Dedifferentiated amniotic fluid mesenchymal stem cell (primary cell): Measurements from ENCODE around the gene UBE2J2.

Source experiments
- DNase-seq: peaks from one replicate; pipeline ENCODE4 v3.0.0-alpha.2; 2016; ENCODE audit errors: extremely low spot score

Gene UBE2J2

DNA sequence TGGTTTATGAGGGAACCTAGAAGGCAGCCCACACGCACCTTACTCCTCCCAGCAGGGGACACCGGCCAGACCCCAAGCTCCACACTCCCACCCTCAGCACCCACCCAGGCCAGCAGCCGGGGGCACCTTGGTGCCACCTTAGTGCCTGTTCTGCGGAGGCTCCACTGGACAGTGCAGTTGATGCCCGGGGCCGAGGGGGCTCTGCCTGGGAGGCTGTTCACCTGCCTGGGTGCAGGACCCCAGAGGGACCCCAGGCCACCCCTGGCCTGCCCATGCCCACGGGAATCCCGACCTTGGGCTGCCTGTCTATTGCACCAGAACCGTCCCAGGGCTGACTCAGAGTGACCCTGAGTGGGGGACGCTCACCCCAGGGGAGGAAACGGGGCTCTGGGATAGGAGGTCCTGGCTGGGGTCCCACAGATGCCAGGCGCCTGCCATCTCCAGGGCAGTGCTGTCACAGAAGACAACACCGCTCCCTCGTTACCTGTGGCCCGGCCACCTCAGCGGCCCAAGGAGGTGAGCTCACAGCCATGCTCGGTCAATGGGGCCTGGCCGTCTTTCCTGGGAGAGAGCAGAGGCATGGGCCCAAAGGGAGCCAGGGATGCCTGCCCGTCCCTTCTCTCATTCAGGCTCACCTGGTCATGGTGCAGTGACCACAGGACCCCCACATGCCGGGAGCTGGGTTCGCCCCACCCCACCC is 7.3 kb upstream of the UBE2J2 start:
- no peak for DNase-seq

DNA sequence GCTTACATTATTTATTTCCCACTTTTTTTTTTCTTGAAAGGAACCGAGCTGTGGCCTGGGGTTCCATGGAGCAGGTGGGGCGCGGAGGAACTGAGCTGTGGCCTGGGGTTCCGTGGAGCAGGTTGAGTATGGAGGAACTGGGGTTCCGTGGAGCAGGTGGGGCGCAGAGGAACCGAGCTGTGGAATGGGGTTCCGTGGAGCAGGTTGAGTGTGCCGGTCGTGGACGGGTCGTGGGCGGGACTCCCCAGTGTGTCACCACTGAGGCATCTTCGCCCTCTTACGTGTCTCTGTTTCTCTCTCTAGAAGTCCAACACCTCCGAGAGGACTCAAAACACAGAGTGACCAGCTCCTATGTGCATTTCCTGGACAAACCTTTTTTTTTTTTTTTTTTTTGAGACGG is 5.4 kb upstream of the UBE2J2 start:
- no peak for DNase-seq

DNA sequence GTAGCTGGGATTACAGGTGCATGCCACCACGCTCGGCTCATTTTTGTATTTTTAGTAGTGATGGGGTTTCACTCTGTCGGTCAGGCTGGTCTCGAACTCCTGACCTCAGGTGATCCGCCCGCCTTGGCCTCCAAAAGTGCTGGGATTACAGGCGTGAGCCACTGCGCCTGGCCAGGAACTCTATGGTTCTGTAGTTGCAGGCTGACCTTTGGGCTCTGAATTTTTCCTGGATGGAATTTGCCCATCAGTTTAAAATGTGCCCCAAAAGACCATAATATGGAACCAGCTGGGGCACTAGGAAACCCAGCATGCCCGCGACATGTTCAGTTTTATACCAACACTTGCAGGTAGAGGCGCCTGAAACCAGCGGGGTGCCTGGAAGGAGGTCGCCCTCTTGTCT is 5.0 kb upstream of the UBE2J2 start:
- DNase-seq, result no peak

DNA sequence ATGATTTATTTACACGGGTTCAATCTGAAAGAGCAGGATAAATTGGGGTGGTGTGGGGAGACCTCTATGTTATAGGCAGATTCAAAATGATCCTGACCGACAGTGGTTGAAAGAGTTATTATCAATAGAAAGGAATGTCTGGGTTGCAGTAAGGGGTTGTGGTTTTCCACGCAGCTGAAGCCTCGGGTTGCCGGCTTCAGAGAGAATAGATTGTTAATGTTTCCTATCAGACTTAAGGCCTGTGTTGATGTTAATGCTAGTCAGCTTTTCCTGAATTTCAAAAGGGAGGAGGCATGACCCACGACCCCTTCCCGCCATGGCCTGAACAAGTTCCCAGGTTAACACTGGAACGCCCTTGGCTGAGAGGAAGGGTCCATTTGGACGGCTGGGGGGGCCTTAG is 2.2 kb upstream of the UBE2J2 start:
- no peak for DNase-seq

DNA sequence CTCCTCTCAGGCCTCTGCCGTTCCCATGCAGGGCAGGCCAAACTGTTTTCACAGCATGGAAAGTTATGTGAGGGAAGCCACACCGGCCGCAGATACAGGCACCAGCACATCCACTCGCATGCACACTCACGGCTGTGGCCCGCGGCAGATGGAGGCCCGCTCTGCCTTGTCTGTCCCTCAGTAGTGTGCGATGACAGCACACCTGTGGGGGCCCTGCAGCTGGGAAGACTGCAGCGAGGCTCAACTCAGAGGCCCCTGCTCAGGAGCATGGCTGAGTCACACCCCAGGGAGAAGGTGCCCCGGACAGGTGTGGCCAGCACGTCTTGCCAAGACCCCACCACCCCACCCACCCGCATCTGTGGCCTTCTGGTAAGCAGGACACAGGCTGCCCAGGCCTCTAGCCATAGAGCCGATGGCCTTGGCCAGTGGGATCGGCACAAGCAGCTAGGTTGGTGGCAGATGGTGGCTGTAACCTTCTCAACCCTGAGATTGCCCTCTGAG is 1.3 kb upstream of the UBE2J2 start:
- no peak for DNase-seq

DNA sequence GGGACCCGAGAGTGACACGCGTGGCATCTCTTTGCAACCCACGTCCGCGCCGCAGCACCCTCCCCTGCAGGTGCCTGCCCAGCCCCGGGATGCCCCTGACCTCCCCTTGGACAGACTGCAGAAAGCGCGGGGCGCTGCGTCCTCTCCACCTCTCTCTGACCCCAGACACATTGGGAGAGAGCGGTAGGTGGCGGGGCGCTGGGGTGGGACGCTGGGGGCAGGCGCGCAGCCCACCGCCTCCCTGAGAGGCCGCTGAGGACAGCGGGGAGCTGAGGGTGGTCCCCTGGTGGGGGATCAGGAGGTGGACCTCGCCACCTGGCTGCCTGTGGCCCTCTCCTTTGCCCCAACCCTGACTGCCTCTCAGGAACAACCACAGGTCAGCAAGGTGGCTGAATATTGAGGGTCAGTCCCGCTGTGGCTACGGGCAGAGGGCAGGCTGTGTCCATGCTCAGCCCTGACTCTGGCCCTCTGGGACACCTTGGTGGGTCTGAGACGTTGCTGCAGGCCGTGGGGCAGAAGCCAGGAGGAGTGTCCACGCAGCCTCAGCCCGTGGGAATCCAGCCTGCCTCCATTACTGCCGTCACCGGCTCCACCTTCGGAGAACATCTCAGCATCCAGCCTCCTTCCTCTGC is 761 bp upstream of the UBE2J2 start:
- no peak for DNase-seq

DNA sequence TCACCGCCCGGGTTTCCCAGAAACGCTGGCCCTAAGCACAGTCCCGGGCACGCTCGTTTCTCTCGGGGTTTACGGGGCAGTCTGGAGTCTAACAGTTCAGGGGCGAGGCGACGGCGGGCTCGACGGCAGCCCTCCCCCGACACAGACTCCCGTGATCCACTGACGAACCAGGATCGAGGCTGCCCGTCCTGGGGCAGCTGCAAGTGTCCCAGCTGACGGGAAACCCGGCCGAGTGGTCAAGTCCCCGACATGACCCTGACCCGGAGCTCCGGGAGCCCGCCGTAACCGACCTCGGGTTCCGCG is 494 bp downstream of the UBE2J2 start:
- DNase-seq, result no peak

DNA sequence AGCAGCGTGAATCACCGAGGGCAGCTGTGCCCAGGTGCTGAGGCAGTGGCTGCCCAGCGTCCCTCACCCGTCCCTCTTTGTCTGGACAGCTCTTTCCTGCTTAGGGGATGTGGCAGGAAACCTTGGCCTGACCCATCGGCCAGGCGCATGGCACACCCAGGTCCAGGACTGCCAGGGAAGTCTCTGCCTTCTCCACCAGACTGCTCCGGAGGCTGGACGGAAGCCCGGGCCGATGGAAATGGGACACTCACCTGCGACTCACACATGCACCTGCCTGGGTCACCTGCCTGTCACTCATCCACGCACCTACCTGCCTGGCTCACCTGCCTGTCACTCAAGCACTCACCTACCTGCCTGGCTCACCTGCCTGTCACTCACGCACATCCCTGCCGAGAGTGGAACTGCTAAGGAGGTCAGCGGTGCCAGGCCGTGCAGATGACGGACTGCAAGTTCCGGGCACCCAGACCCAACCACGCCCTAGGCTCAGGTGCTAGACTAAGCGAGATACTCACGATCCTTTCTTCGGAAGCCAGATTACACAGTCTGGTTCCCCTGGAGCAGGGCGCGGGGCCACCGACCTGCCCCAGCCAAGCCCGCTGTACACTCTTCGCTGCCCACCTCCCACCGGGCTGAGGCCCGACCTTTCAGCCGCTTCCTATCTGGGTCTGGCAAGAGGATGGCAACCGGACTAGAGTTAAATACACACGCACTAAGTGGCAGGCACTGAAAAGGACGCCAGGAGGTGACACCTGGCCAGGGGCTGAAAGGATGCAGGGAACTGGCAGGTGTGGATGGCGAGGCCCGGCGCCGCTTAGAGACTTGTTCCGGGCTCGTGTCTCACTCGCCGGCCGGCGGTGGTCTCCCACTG is 1.1 kb downstream of the UBE2J2 start:
- DNase-seq, result no peak

DNA sequence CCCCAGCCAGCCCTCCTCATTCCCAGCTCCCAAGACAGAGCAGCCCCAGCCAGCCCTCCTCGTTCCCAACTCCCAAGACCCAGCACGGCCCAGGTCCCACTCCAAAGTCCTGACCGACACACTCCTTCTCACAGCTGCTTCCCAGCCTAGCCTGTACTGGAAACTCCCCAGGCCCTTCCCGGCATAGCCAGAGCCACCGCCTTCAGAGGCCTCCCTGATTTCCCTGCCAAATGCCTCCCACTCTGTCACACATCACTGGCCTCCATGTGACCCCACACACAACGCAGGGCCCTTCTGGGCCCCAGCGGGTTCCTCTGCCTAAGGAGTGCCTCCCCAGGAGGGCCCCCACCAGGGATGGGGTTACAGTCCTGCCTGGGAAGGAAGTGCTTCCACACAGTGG is 2.8 kb downstream of the UBE2J2 start:
- no peak for DNase-seq

DNA sequence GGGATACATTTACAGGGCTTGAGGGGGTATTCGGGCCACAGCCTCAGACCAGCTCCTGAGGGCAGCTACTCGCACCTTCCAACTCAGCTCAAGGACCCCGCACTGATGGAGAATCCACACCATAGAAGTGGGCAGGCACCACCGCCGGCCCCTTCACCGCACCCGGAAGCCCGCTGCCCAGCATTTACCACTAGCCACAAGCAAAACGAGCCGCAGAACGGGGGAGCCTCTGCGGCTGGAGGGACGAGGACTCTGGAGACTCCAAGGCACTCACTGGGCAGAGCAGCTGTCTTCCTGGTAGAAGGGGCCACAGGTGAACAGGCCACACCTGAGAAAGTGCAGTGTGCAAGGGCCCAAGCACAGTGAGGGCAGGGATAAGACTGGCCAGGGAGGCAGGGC is 5.4 kb downstream of the UBE2J2 start:
- DNase-seq, result no peak

DNA sequence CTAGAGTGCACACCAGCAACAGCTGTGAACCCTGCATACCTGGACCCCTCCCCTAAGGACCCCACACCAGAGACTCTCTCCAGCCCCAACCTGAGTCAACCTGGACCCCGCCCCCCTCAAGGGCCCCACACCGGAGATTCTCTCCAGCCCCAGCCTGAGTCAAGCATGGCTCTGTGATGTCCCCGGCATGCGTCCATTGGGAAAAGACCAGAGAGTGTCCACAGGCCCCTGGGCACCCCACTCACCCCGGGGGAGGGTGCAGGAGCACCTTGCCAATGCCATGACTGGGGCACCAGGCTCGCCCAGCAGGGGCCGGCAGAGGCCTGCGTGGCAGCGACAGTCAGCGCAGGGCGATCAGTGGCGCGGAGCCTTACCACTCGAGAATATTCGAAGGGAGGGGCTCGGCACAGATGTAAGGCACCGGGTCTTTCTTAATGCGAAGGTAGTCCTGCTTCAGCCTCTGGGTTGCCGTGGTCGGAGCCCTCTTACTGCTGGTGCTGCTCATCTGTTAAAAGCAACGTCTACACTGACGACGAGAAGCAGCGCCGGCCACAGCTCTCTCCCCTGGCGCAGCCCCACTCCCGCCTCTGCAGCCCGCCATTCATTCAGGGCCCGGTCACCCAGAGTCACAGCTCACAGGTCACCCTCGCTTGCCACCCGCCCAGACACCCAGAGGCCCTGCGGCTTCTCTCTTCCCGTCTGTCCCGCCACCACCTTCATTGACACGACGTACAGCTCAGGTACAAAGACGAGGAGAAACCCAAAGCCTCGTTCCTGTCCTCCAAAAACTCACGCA is 6.0 kb downstream of the UBE2J2 start:
- DNase-seq, result no peak

DNA sequence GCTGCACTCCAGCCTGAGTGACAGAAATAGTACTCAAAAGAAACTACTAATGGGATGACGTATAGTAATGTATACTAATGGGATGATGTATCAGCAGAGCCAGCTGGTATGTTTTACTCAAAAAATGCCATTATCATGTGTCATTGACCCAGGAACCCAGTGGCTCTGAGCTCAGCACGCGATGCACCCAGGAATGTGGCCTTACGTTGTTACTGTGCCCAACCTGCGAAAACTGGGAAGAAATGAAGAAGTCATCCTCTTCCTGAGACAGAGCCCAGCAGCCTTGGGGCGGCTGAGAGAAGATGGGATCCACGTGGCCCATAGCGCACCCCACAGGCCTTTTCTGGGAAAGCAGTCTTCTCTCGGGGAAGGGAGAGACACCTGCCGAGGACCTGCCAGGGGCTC is 8.8 kb downstream of the UBE2J2 start:
- peak; percentile 96 for DNase-seq

DNA sequence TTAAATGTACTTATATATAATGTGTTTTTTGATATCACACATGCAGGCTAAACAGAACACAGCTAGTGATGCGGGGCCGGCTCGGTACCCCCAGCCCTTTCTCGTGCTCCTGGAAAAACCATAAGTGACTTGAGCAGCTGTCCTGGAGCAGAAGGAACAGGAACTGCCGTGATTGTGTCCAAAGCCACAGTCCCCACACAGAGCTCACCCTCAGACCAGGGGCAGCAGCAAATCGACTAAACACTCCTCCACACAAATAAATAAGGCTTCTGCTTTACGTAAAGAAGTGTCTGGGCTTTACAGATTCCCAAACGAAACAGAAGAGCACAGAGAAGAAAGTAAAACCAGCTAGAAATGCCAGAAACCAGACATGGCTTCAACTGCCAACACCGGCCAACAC is 9.6 kb downstream of the UBE2J2 start:
- no peak for DNase-seq

DNA sequence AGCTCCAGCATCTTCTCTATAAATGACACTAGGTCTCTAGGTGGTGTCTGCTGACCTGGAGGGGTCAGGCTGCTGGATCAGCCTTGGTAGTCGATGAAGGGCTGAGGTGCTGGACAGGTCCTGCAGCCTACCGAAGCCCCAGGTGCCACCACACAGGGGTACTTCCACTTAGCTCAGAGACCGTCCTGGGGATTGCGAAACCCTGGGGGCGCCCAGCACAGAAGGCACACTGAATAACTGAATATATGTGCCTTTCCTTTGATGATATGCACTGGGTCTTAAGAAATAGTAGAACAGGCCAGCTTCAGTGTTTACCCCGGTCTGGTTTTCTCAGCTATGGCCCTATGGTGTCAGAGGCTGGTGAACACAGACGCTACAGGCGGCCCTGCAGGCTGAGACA is 10.9 kb downstream of the UBE2J2 start:
- DNase-seq, result no peak

DNA sequence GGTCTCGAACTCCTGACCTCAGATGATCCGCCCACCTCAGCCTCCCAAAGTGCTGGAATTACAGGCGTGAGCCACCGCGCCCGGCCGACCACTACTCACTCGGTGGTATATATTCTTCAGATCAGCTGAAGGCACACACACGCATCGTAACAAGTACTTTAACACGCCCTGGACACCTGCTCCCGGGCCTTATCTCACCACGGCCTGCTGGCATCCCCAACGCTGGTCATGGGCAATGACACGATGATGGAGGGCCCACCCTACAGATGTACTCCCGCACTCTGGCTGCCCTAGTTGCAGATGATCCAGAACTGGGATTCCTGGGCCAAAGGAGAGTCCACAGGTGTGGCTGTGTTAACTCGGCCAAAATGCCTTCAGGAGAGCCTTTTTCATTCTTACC is 11.6 kb downstream of the UBE2J2 start:
- DNase-seq, result no peak

DNA sequence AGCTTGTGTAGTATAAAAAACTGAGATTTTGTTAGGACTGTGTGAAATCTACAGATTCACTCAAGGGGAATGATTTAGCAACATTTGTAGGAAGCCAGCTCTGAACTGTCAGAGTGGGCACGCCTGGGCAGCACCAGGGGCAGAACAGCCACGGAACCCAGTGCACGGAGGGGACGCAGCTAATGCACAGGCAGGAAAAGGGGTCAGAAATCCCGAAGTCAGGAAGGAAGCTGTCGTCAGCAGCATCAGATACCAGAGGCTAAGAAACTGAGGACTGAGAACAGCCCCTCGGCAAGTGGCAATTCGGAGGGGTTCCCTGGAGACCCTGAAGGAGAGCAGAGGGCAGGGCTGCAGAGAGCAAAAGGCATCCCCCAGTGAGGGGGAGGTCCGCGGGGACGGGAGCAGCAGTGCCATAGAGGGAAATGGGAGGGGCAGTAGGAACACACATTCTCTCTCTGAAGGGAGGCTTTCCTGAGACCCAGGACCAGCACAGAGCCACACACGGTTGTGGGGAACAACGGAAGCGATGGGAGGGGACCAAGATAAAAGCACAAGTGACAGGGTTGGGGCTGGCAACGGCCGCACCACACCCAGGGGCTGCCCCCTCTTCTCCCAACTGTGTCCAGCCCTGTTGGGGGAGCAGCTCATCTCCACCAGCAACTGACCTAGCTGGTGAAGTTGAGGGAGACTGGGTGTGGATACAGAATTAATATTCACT is 12.7 kb downstream of the UBE2J2 start:
- DNase-seq, result no peak

DNA sequence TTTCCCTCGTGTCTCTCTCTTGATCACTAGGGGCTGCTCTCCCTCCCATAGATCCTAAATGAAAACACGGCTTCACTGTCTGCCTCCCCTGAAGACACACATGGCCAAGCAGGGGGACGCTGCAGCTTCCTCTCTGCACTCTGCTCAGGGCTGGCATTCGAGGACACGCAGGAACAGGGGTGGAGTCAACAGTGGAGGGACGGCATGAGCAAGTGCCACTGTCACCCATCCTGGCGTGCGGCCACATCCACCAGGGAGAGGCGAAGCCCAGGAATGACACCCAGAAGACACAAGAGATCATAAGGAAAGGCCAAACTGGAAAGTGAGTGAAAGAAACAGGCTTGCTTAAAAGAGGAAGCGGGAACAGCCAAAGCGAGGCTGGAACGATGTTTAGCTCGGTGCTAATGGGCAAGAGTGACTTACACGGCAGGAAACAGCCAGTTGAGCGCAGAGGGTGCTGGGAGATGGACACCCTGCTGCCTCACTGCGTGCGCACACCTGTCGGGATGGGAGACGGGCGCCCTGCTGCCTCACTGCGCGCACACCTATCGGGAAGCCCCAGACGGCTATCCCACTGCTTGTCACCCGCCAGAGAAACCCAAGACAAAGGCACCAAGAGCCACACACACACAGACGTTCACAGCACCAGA is 13.6 kb downstream of the UBE2J2 start:
- DNase-seq, result no peak

DNA sequence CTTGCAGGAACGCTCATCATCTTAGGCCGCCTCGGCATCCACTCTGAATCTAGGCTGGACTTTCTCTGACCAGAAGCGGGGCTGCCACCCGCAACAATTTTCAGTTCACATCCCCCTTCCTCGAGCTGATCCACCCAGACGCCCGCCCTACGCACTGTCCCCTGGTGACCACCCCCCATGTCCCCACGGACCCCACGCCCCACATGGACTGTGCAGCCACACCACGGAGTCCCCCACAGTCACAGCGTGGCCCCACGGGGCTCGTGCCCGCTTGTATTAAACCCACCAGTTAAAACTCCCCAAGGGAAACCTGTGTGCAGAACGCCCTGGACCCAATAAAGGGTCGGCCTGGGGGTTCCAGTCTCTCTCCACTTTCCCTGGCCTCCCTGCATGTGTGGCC is 14.1 kb downstream of the UBE2J2 start:
- DNase-seq, result no peak

DNA sequence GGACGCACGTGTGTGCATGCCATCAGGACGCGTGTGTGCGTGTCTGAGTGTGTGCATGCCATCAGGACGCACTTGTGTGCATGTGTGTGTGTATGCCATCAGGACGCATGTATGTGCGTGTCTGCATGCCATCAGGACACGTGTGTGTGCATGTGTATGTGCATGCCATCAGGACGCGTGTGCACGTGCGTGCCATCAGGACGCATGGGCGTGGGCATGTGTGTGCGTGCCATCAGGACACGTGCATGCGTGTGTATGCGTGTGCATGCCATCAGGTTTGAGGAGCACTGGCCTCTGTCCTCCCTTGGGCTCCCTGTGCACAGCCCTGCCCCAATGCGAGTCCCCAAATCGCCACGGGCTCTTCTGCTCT is 14.6 kb downstream of the UBE2J2 start:
- DNase-seq, result no peak

DNA sequence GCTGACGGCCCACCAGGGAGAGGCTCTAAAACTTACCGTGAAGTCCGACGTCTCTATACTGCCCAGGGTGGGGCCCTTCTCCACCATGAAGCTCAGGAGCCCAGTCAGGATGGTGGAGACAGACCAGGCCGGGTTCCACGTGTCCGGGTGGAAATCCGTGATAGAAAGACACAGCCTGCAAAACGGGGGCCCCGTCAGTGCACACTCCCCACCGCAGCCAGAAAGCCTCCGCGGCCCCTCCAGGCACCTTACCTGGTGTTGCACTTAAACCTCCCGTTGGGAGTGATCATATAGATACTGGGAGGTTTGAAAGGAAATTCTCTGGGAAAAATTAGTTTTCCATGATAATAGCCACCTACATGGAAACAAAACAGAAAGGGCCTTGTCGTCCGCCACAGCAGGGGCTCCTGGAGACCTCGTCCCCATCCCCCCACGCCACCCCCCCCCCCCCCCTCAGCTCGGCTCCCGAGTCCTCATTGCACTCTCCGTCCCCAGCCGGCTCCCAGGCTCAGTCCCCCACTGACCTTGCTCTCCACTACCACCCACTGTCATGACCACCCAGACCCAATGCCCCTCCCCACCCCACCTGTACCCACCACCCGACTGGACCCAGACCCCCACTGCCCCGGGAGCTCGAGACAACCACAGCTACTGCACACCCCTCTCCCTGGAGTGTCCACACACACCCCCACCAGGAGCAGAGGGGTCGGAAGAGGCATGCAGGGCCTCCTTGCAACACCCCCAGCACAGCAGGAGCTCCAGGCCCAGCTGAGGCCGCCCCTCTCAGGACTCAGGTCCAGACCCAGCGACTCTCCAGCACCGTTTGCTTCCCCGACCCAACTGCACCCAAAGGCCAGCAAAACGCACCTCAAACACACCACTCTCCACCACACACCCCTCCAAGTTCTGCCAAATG is 16.4 kb downstream of the UBE2J2 start:
- no peak for DNase-seq
